GM20431 (cell line): ENCODE data around the gene C1orf159.
"Not testable (repeated sequence)": the region's sequence is repeated elsewhere in the genome, so short reads cannot be mapped to it uniquely, and the experiment has no call there.

Source experiments
- in situ Hi-C: fragments of 300-500 bp; cut with MseI, MboI; formaldehyde crosslinking; loops from one replicate; pipeline ENCODE4 v1.15.0; 2020; ENCODE audit warnings: low sequenced_read_pairs; ENCODE audit not compliant: unreplicated experiment

C1orf159 gene

GRCh38 chr1:1071486-1072298 lies 44.2 kb downstream of the C1orf159 start:
- in situ Hi-C loops: no loop called here

- in situ Hi-C loops: no loop called here
Measured at GRCh38 chr1:1069711-1070676, 45.9 kb downstream of the C1orf159 start.

GRCh38 chr1:1069056-1069710 lies 46.7 kb downstream of the C1orf159 start:
- in situ Hi-C loops: no loop called here

- in situ Hi-C loops: no loop called here
Measured at GRCh38 chr1:1068517-1069055, 47.3 kb downstream of the C1orf159 start.

GRCh38 chr1:1067860-1068516 lies 47.9 kb downstream of the C1orf159 start:
- in situ Hi-C loops: no loop called here

- in situ Hi-C loops: no loop called here
Measured at GRCh38 chr1:1067284-1067859, 48.5 kb downstream of the C1orf159 start.

GRCh38 chr1:1066403-1067283 lies 49.2 kb downstream of the C1orf159 start:
- in situ Hi-C loops: no loop called here

GRCh38 chr1:1065940-1066304 lies 50.0 kb downstream of the C1orf159 start:
- in situ Hi-C loops: not testable (repeated sequence)

GRCh38 chr1:1065265-1065939 lies 50.5 kb downstream of the C1orf159 start:
- in situ Hi-C loops: no loop called here

GRCh38 chr1:1063945-1064831 lies 51.7 kb downstream of the C1orf159 start:
- in situ Hi-C loops: no loop called here

- in situ Hi-C loops: no loop called here
Measured at GRCh38 chr1:1063261-1063944, 52.5 kb downstream of the C1orf159 start.

- in situ Hi-C loops: no loop called here
Measured at GRCh38 chr1:1062348-1063163, 53.3 kb downstream of the C1orf159 start.

GRCh38 chr1:1061682-1062345 lies 54.1 kb downstream of the C1orf159 start:
- in situ Hi-C loops: no loop called here

- in situ Hi-C loops: no loop called here
Measured at GRCh38 chr1:1060281-1061000, 55.4 kb downstream of the C1orf159 start.
